Osteoblast (primary cell): ENCODE results near the gene SHROOM3. TPM values are rescaled to one million over a fixed set of nuclear protein-coding genes. Genes with fewer than 3 reads are reported as not detected.

ENCODE experiments used
- DNase-seq: peaks from one replicate; pipeline ENCODE4 v3.0.0; 2011; ENCODE audit warnings: low spot score, mixed read lengths; ENCODE audit not compliant: insufficient read length; ENCODE audit errors: missing footprints
- H2AFZ ChIP-seq: 2 replicates; pipeline ENCODE4 v1.6.0; 2011; ENCODE audit warnings: mild to moderate bottlenecking, low read length
- H3K27ac ChIP-seq: 2 replicates; pipeline ENCODE4 v1.5.1; 2011; ENCODE audit warnings: mild to moderate bottlenecking, low read depth, low read length, moderate library complexity
- H3K27me3 ChIP-seq: 2 replicates; pipeline ENCODE4 v1.6.0; 2012; ENCODE audit warnings: mild to moderate bottlenecking, control low read depth, inconsistent platforms, low read length, moderate library complexity; ENCODE audit not compliant: insufficient read depth
- H3K36me3 ChIP-seq: 2 replicates; pipeline ENCODE4 v1.5.1; 2011; ENCODE audit warnings: mild to moderate bottlenecking, low read length, control low read depth, moderate library complexity; ENCODE audit not compliant: insufficient read depth
- H3K4me1 ChIP-seq: 2 replicates; pipeline ENCODE4 v1.5.1; 2011; ENCODE audit warnings: mild to moderate bottlenecking, low read length, control low read depth, moderate library complexity; ENCODE audit not compliant: insufficient read depth
- H3K4me2 ChIP-seq: 2 replicates; pipeline ENCODE4 v1.6.0; 2011; ENCODE audit warnings: mild to moderate bottlenecking, low read length; ENCODE audit not compliant: insufficient read depth
- H3K4me3 ChIP-seq: fragments of 200-600 bp; sonication (generic); 3 replicates; pipeline ENCODE4 v1.5.1; 2012; ENCODE audit warnings: mild to moderate bottlenecking, low read length, inconsistent platforms; ENCODE audit not compliant: insufficient read depth
- H3K79me2 ChIP-seq: 2 replicates; pipeline ENCODE4 v1.6.0; 2012; ENCODE audit warnings: mild to moderate bottlenecking, low read length, control low read depth, inconsistent platforms; ENCODE audit not compliant: insufficient read depth
- H3K9me3 ChIP-seq: 2 replicates; pipeline ENCODE4 v1.5.1; 2011; ENCODE audit warnings: low read depth, low read length, control low read depth
- H4K20me1 ChIP-seq: 2 replicates; pipeline ENCODE4 v1.6.0; 2012; ENCODE audit warnings: mild to moderate bottlenecking, low read length, control low read depth; ENCODE audit not compliant: insufficient read depth
- total RNA-seq: library from RNA; depleted of rRNA; stranded (reverse); fragments of >200 nt; gene quantifications from 2 replicates; pipeline ENCODE4 v1.2.3, GENCODE V29; 2012
- TF ChIP-seq, protein P1 (sequence below): IDR thresholded peaks from 2 replicates; pipeline ENCODE4 v1.5.1; 2011; ENCODE audit warnings: mild to moderate bottlenecking, low read depth, low read length, moderate library complexity; ENCODE audit errors: extremely low read depth

Gene SHROOM3
- total RNA-seq, 1 donor, result 9.8 TPM

- Histone ChIP-seq H2AFZ (peak overlapping the region; percentile 14), H3K4me2 (no peak overlapping the region), H3K36me3 (no peaks in the 10 kb centered on the region), H4K20me1 (no peaks in the 10 kb centered on the region), H3K4me1 (no peaks in the 10 kb centered on the region), H3K9me3 (peaks cover 2% of the 10 kb centered on the region), H3K79me2 (no peaks in the 10 kb centered on the region), H3K27me3 (no peaks in the 10 kb centered on the region), H3K4me3 (no peak overlapping the region), H3K27ac (no peak overlapping the region)
- TF ChIP-seq, protein P1, sequence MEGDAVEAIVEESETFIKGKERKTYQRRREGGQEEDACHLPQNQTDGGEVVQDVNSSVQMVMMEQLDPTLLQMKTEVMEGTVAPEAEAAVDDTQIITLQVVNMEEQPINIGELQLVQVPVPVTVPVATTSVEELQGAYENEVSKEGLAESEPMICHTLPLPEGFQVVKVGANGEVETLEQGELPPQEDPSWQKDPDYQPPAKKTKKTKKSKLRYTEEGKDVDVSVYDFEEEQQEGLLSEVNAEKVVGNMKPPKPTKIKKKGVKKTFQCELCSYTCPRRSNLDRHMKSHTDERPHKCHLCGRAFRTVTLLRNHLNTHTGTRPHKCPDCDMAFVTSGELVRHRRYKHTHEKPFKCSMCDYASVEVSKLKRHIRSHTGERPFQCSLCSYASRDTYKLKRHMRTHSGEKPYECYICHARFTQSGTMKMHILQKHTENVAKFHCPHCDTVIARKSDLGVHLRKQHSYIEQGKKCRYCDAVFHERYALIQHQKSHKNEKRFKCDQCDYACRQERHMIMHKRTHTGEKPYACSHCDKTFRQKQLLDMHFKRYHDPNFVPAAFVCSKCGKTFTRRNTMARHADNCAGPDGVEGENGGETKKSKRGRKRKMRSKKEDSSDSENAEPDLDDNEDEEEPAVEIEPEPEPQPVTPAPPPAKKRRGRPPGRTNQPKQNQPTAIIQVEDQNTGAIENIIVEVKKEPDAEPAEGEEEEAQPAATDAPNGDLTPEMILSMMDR, result no peak
- DNase-seq, result no peak
Measured at GRCh38 chr4:76526585-76526990, 91.6 kb downstream of the SHROOM3 start.

DNA sequence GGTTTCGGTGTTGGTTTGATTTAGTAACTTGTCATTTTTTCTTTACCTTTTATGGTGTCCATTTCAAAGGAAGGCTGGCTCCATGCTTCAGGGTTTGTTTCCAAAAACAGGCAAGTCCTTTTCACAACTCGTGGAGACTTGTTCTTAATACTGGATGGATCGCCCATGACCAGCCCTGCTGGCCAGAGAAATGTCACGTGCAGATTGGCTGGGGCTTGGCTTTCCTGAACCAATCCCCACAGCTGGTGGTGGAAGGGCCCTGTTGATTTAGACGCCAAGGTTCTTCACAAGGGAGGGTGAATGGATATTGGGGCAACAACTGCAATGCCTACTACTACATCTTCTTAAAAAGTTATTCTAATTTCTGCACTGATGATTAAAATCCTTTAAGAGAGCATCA lies 92.6 kb downstream of the SHROOM3 start:
- no peaks in the 10 kb centered on the region for H3K27me3 ChIP-seq
- H3K4me2 ChIP-seq, result no peak overlapping the region
- H3K4me1 ChIP-seq, result no peaks in the 10 kb centered on the region
- no peaks in the 10 kb centered on the region for H3K9me3 ChIP-seq
- H3K36me3 ChIP-seq, result no peaks in the 10 kb centered on the region
- no peak for DNase-seq
- no peak overlapping the region for H3K27ac ChIP-seq
- H2AFZ ChIP-seq, result no peak overlapping the region
- no peaks in the 10 kb centered on the region for H3K79me2 ChIP-seq
- H3K4me3 ChIP-seq, result no peak overlapping the region
- no peaks in the 10 kb centered on the region for H4K20me1 ChIP-seq
- TF ChIP-seq, protein P1, result no peak

DNA sequence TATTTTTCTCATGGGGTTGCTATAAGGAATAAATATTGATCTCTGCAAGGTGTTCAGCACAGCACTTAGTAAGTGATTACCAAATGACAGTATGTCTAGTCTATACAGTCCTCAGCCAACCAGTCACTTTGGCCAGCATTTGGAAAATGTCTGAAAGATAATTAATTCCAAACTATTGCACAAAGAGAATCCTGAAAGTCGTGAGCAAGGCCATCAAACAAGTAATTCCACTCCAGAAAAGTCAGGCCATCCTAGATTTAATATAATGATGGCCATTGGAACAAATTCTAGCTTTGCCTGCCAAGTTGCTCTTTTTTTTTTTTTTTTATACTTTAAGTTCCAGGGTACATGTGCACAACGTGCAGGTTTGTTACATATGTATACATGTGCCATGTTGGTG lies 96.6 kb downstream of the SHROOM3 start:
- H3K27ac ChIP-seq, result no peak overlapping the region
- H4K20me1 ChIP-seq, result no peaks in the 10 kb centered on the region
- no peaks in the 10 kb centered on the region for H3K9me3 ChIP-seq
- TF ChIP-seq, protein P1, result no peak
- H3K4me2 ChIP-seq, result no peak overlapping the region
- no peaks in the 10 kb centered on the region for H3K79me2 ChIP-seq
- H3K4me3 ChIP-seq, result no peak overlapping the region
- H3K27me3 ChIP-seq, result no peaks in the 10 kb centered on the region
- H3K4me1 ChIP-seq, result peaks cover 14% of the 10 kb centered on the region
- no peaks in the 10 kb centered on the region for H3K36me3 ChIP-seq
- H2AFZ ChIP-seq, result no peak overlapping the region
- no peak for DNase-seq

- H3K4me3 ChIP-seq, result no peak overlapping the region
- H3K79me2 ChIP-seq, result no peaks in the 10 kb centered on the region
- no peaks in the 10 kb centered on the region for H4K20me1 ChIP-seq
- DNase-seq, result no peak
- TF ChIP-seq, protein P1, result no peak
- H3K4me1 ChIP-seq, result peaks cover 14% of the 10 kb centered on the region
- no peaks in the 10 kb centered on the region for H3K27me3 ChIP-seq
- no peak overlapping the region for H3K27ac ChIP-seq
- H3K36me3 ChIP-seq, result no peaks in the 10 kb centered on the region
- H3K4me2 ChIP-seq, result no peak overlapping the region
- H2AFZ ChIP-seq, result no peak overlapping the region
- H3K9me3 ChIP-seq, result no peaks in the 10 kb centered on the region
Measured at GRCh38 chr4:76532805-76533204, 97.8 kb downstream of the SHROOM3 start.
